Stimulated activated naive CD8-positive, alpha-beta T cell treated with anti-CD3 and anti-CD28 coated beads, Interleukin-15, Interleukin-2, amounts not matched to agents 100 ng/mL and 50 ng/mL, for 24 hours (primary cell): ENCODE data around the gene BRINP1.

ENCODE experiments used
- H3K27ac Mint-ChIP-seq: one replicate; pipeline ENCODE4 v1.8.0; 2021; ENCODE audit warnings: mild to moderate bottlenecking, mixed read lengths
- H3K27me3 Mint-ChIP-seq: one replicate; pipeline ENCODE4 v1.8.0; 2021; ENCODE audit warnings: mixed read lengths
- H3K36me3 Mint-ChIP-seq: one replicate; pipeline ENCODE4 v1.8.0; 2021; ENCODE audit warnings: low read depth, mixed read lengths
- H3K4me1 Mint-ChIP-seq: one replicate; pipeline ENCODE4 v1.8.0; 2021; ENCODE audit warnings: low read depth, mixed read lengths
- H3K4me3 Mint-ChIP-seq: one replicate; pipeline ENCODE4 v1.8.0; 2021; ENCODE audit warnings: mild to moderate bottlenecking, mixed read lengths
- H3K9me3 Mint-ChIP-seq: one replicate; pipeline ENCODE4 v1.8.0; 2021; ENCODE audit warnings: mixed read lengths

BRINP1 gene

GRCh38 chr9:119310741-119311140, 58.5 kb downstream of the BRINP1 start:
- Mint-ChIP-seq H3K27ac (no peak overlapping the region), H3K9me3 (no peaks in the 10 kb centered on the region), H3K4me3 (no peak overlapping the region), H3K27me3 (no peaks in the 10 kb centered on the region), H3K36me3 (no peaks in the 10 kb centered on the region), H3K4me1 (no peaks in the 10 kb centered on the region)

GRCh38 chr9:119307471-119307870, 61.8 kb downstream of the BRINP1 start:
- H3K27me3 Mint-ChIP-seq = no peaks in the 10 kb centered on the region
- no peaks in the 10 kb centered on the region for H3K36me3 Mint-ChIP-seq
- H3K9me3 Mint-ChIP-seq = peaks cover 4% of the 10 kb centered on the region
- no peak overlapping the region for H3K4me3 Mint-ChIP-seq
- no peaks in the 10 kb centered on the region for H3K4me1 Mint-ChIP-seq
- H3K27ac Mint-ChIP-seq = no peak overlapping the region

GRCh38 chr9:119304555-119304954, 64.7 kb downstream of the BRINP1 start:
- no peak overlapping the region for H3K4me3 Mint-ChIP-seq
- no peaks in the 10 kb centered on the region for H3K36me3 Mint-ChIP-seq
- peaks cover 4% of the 10 kb centered on the region for H3K9me3 Mint-ChIP-seq
- no peaks in the 10 kb centered on the region for H3K4me1 Mint-ChIP-seq
- H3K27me3 Mint-ChIP-seq = no peaks in the 10 kb centered on the region
- no peak overlapping the region for H3K27ac Mint-ChIP-seq

GRCh38 chr9:119302988-119303698, 66.1 kb downstream of the BRINP1 start:
- peaks cover 4% of the 10 kb centered on the region for H3K9me3 Mint-ChIP-seq

DNA sequence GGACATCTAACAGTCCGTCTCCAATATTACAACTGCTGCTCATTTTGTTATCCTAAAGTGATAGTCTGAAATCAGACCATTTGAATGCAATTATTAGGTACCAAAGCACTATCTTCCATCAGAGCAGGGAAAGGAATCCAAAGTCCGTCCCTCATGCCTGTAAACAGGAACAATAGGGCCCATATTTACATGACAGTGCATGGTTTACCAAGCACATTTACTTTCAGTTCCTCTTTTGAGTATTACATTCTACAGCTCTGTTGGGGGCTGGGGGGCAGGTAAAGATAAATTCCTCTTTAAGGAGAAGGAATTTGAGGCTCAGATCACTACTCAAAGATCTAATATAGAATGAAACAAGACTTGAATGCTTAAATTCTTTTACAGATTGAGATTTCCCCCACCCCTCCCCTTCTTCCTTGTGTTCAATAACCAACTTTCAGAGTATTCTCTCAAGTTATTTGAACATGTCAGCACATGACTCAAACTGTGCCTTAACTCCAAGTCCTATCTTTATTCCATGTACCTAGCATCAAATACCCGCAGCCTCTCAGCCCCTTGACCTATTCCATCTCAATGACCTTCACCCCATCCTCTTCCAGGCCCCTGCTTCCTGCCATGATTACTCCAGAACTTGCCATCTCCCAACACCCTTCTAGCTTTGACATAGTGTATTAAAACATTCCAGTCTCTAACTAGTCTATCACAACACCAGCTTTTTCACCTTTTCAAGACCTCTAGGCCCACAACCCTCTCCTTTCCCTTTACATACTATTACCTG, 71.0 kb downstream of the BRINP1 start:
- no peaks in the 10 kb centered on the region for H3K4me1 Mint-ChIP-seq
- H3K36me3 Mint-ChIP-seq = no peaks in the 10 kb centered on the region
- H3K9me3 Mint-ChIP-seq = no peaks in the 10 kb centered on the region
- H3K4me3 Mint-ChIP-seq = no peak overlapping the region
- no peaks in the 10 kb centered on the region for H3K27me3 Mint-ChIP-seq
- no peak overlapping the region for H3K27ac Mint-ChIP-seq

More at GRCh38 chr9:119302988-119303698, 66.1 kb downstream of the BRINP1 start:
- H3K4me1 Mint-ChIP-seq = no peaks in the 10 kb centered on the region
- H3K27me3 Mint-ChIP-seq = no peaks in the 10 kb centered on the region
- no peaks in the 10 kb centered on the region for H3K36me3 Mint-ChIP-seq
- H3K4me3 Mint-ChIP-seq = no peak overlapping the region
- H3K27ac Mint-ChIP-seq = no peak overlapping the region

DNA sequence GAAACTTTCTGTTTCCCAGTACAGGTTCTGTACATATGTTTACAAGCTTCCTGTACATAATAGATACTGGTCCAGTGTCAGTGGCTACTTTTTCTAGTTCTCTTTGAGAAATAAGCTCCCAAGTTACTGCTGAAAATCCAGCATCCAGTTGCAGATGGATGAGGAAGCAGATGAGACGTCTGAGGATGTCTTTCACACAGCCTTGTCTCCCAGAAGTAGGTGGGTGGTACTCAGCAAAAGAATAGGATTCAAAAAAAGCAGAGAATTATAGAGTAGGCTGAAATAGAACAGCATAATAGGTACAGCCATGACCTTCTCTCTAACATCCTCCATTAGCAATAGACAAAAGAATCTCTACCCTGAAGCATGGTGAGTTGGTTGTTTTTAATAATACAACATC, 77.7 kb downstream of the BRINP1 start:
- Mint-ChIP-seq H3K27ac (no peak overlapping the region), H3K9me3 (no peaks in the 10 kb centered on the region), H3K4me1 (no peaks in the 10 kb centered on the region), H3K27me3 (peaks cover 6% of the 10 kb centered on the region), H3K36me3 (no peaks in the 10 kb centered on the region), H3K4me3 (no peak overlapping the region)

DNA sequence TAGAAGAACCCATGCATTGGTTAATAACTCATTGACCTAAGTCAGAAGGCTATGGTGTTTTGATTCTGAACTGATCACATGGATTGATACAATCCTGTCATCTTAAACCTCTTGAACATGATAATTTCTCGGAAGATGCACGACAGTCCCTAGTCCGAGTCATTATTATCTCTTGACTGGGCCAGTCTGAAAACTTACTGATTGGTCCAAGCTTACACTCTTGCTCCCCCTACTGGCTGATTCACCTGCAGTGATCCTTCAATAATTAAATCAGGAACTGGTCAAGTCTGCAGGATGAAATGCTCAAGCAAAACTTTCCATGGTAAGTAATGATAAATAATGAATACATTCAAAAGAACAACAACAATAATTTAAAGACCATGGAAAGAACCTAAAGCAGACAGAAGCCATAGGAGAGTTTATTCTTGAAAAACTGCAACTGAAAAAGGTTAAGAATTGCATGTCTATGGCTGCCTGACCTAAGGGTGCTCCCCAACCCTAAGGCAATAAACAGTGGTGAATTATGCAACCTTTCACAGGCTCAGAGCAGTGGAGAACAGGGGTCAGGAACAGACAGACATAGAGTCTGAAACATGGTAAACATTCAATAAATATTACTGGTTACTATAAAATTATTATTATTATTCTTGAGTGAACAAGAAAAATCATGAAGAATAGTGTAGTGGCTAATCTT, 79.3 kb downstream of the BRINP1 start:
- peaks cover 6% of the 10 kb centered on the region for H3K27me3 Mint-ChIP-seq
- H3K9me3 Mint-ChIP-seq = no peaks in the 10 kb centered on the region
- H3K27ac Mint-ChIP-seq = no peak overlapping the region
- H3K4me3 Mint-ChIP-seq = no peak overlapping the region
- no peaks in the 10 kb centered on the region for H3K4me1 Mint-ChIP-seq
- H3K36me3 Mint-ChIP-seq = no peaks in the 10 kb centered on the region

DNA sequence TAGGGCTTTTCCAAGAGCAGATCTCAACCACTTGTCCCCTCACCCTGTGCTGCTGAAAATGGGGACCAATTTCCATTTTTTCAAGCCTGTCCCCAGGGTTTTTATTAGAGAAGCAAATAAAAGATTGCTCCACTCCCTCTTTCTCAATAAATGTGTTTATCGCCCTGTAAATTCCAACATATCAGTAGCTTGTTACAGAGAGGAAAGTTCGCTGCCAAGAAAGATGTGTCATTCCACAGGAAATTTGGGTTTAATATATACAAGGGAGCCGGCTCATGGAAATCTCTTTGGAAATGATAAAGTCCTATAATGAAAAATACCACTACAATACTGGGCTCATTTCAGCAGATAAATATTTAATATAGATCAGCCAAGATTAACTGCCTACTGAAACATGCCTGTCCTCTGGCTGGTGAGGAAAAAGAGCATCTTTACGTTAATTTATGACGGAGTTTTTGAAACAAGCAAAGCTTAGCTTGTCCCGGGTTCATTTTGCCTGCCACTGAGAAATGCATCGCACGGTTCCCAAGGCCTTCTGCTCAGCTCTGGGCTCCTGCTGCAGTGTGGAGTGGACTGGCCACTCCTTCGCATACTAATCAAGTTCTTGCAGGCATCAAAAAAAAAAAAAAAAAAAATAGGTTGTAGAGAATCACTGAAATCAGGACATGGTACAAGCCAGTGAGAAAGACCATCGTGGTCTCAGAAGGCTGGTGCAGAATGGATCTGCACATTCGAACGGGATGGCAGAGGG, 84.5 kb downstream of the BRINP1 start:
- Mint-ChIP-seq H3K36me3 (no peaks in the 10 kb centered on the region), H3K27me3 (peaks cover 19% of the 10 kb centered on the region), H3K27ac (no peak overlapping the region), H3K9me3 (no peaks in the 10 kb centered on the region), H3K4me3 (no peak overlapping the region), H3K4me1 (no peaks in the 10 kb centered on the region)

DNA sequence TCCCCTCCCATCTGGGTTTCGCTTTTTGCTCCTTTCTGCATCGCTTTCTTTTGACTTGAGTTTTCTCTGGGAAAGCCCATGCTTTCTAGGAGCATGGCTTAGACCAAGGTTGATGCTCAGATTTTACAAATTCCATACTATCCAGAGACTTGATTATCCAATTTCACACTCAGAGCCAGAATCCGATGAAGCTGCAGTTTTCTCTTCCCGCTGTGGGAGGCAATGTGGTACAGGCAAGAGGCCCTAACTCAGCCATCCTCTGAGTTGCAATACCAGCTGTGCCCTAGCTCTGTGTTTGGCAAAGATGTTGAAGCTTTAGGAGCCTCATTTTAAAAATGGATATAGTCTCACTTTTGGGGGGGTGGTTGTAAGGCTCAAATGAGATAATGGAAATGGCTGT, 85.1 kb downstream of the BRINP1 start:
- Mint-ChIP-seq H3K27me3 (peaks cover 19% of the 10 kb centered on the region), H3K4me1 (no peaks in the 10 kb centered on the region), H3K27ac (no peak overlapping the region), H3K36me3 (no peaks in the 10 kb centered on the region), H3K9me3 (no peaks in the 10 kb centered on the region), H3K4me3 (no peak overlapping the region)

GRCh38 chr9:119283078-119283794, 86.0 kb downstream of the BRINP1 start:
- Mint-ChIP-seq H3K27me3 (peaks cover 19% of the 10 kb centered on the region), H3K4me3 (no peak overlapping the region), H3K27ac (no peak overlapping the region), H3K9me3 (no peaks in the 10 kb centered on the region), H3K4me1 (no peaks in the 10 kb centered on the region), H3K36me3 (no peaks in the 10 kb centered on the region)

GRCh38 chr9:119282476-119283077, 86.7 kb downstream of the BRINP1 start:
- Mint-ChIP-seq H3K27me3 (peaks cover 19% of the 10 kb centered on the region), H3K9me3 (no peaks in the 10 kb centered on the region), H3K36me3 (no peaks in the 10 kb centered on the region), H3K4me1 (no peaks in the 10 kb centered on the region), H3K27ac (no peak overlapping the region), H3K4me3 (no peak overlapping the region)

- H3K36me3 Mint-ChIP-seq = no peaks in the 10 kb centered on the region
- no peaks in the 10 kb centered on the region for H3K4me1 Mint-ChIP-seq
- H3K27ac Mint-ChIP-seq = no peak overlapping the region
- H3K27me3 Mint-ChIP-seq = peaks cover 17% of the 10 kb centered on the region
- no peaks in the 10 kb centered on the region for H3K9me3 Mint-ChIP-seq
- no peak overlapping the region for H3K4me3 Mint-ChIP-seq
These were observed 88.3 kb downstream of the BRINP1 start for GRCh38 chr9:119280740-119281485.

DNA sequence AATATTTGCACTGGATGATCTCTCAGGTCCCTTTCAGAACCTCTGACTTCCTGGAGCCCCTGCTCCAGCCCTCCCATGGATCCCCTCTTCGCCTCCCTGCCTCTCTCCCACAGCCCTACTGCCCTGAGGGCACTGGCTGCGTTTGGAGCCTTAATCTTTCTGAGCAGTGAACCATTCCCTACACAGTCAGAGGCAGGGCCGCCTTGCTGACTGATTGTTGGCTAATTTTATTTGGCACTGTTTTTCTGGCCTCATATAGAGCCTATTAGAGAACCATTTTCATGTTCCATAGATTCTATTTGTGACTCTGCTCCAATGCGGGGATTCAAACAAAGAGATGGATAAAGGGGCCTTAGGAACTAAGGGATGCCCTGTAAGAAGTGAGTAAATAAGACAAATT, 91.1 kb downstream of the BRINP1 start:
- H3K9me3 Mint-ChIP-seq = no peaks in the 10 kb centered on the region
- peaks cover 12% of the 10 kb centered on the region for H3K27me3 Mint-ChIP-seq
- no peak overlapping the region for H3K4me3 Mint-ChIP-seq
- no peak overlapping the region for H3K27ac Mint-ChIP-seq
- H3K36me3 Mint-ChIP-seq = no peaks in the 10 kb centered on the region
- H3K4me1 Mint-ChIP-seq = no peaks in the 10 kb centered on the region
